ENCODE results near the gene TPCN1.
A peak's percentile ranks its signal among the peaks of the same experiment; 100 is the strongest.

GRCh38 chr12:113299619-113300237, 78.5 kb downstream of the TPCN1 start:
- TF ChIP-seq CTCF (IDR thresholded peaks at IDR 0.05) = no peak
- TF ChIP-seq POLR2AphosphoS5 (IDR thresholded peaks at IDR 0.05; ENCODE audit: insufficient read depth in 1 of 2, low read depth in 1 of 2) = peak in 1 of 2 donors; percentile 50
